ENCODE results near the gene HIVEP3. TPM values are rescaled to one million over a fixed set of nuclear protein-coding genes. Genes with fewer than 3 reads are reported as not detected.

Gene HIVEP3
- total RNA-seq, 1 experiment from 2014 or later, result 3.1 TPM

GRCh38 chr1:41666981-41667631, 251.6 kb downstream of the HIVEP3 start:
- DNase-seq (ENCODE audit: low spot score), result no peak

- DNase-seq (ENCODE audit: low spot score), result no peak
Measured at GRCh38 chr1:41665962-41666917, 252.5 kb downstream of the HIVEP3 start.

GRCh38 chr1:41664861-41665640, 253.7 kb downstream of the HIVEP3 start:
- peak; percentile 71 for DNase-seq (ENCODE audit: low spot score)

- DNase-seq (ENCODE audit: low spot score), result no peak
Measured at GRCh38 chr1:41663671-41664400, 254.9 kb downstream of the HIVEP3 start.

GRCh38 chr1:41662765-41663437, 255.8 kb downstream of the HIVEP3 start:
- DNase-seq (ENCODE audit: low spot score), result peak; percentile 34

GRCh38 chr1:41662061-41662764, 256.5 kb downstream of the HIVEP3 start:
- DNase-seq (ENCODE audit: low spot score), result peak; percentile 68

GRCh38 chr1:41661428-41662060, 257.2 kb downstream of the HIVEP3 start:
- DNase-seq (ENCODE audit: low spot score), result no peak

GRCh38 chr1:41660570-41661427, 257.9 kb downstream of the HIVEP3 start:
- DNase-seq (ENCODE audit: low spot score), result no peak

GRCh38 chr1:41659903-41660302, 258.8 kb downstream of the HIVEP3 start:
- DNase-seq (ENCODE audit: low spot score), result no peak

- no peak for DNase-seq (ENCODE audit: low spot score)
Measured at GRCh38 chr1:41659159-41659495, 259.6 kb downstream of the HIVEP3 start.

- no peak for DNase-seq (ENCODE audit: low spot score)
Measured at GRCh38 chr1:41658431-41659158, 260.1 kb downstream of the HIVEP3 start.

- no peak for DNase-seq (ENCODE audit: low spot score)
Measured at GRCh38 chr1:41657679-41658295, 260.9 kb downstream of the HIVEP3 start.

GRCh38 chr1:41656825-41657500, 261.8 kb downstream of the HIVEP3 start:
- DNase-seq (ENCODE audit: low spot score), result no peak

GRCh38 chr1:41656068-41656467, 262.7 kb downstream of the HIVEP3 start:
- DNase-seq (ENCODE audit: low spot score), result no peak

GRCh38 chr1:41655632-41656031, 263.1 kb downstream of the HIVEP3 start:
- DNase-seq (ENCODE audit: low spot score), result no peak

- DNase-seq (ENCODE audit: low spot score), result no peak
Measured at GRCh38 chr1:41653574-41653973, 265.1 kb downstream of the HIVEP3 start.
